Fibroblast of pulmonary artery (primary cell): ENCODE results near the gene AHNAK2.

Source experiments
- DNase-seq: peaks from one replicate; pipeline ENCODE4 v3.0.0-alpha.2; 2010; ENCODE audit warnings: low read depth
- H3K4me3 ChIP-seq: replicated peaks from 2 replicates; pipeline ENCODE4 v1.5.1; 2011; ENCODE audit warnings: low read depth, mild to moderate bottlenecking, control low read depth, low read length, moderate library complexity
- TF ChIP-seq, protein P1 (sequence below): IDR thresholded peaks from 2 replicates; pipeline ENCODE4 v1.5.1; 2011; ENCODE audit warnings: mild to moderate bottlenecking, control low read depth, low read length, inconsistent platforms; ENCODE audit errors: missing control alignments

AHNAK2 gene

DNA sequence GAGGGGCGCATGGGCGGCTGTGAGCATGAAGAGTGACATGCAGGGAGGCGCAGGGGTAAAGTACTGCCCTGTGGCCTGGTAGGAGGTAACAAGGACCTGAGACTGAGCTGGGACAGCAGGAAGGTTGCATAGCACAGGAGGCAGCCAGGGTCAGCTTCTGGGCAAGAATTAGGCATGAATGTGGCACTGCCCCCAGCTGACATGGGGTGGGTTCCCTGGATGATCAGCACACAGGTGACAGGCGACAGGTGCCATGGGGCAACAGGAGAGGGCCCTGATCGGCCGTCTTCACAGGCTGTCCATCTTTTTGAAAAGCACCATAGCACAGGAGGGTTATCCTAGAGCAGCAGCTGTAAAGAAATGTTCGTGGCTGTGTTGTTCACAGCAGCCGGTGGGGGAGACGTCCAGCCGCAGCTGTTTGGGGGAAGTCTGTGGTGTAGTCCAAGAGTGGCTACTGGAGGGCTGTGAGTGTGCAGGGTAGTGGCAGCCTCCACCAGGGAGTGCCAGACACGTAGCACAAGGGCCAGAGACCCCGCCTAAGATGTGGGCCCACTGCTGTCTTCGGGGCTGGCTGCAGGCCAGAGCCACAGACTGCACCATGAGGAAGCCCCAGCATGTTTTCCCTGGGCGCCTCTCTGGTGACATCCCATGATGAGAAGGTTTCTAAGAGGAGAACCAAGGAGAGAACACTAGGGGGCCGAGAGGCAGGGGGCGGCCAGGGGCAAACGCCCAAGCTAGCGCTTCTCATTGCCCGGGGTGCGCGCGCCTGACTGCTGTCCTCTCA, 15.8 kb upstream of the AHNAK2 start:
- DNase-seq: no peak
- TF ChIP-seq, protein P1, sequence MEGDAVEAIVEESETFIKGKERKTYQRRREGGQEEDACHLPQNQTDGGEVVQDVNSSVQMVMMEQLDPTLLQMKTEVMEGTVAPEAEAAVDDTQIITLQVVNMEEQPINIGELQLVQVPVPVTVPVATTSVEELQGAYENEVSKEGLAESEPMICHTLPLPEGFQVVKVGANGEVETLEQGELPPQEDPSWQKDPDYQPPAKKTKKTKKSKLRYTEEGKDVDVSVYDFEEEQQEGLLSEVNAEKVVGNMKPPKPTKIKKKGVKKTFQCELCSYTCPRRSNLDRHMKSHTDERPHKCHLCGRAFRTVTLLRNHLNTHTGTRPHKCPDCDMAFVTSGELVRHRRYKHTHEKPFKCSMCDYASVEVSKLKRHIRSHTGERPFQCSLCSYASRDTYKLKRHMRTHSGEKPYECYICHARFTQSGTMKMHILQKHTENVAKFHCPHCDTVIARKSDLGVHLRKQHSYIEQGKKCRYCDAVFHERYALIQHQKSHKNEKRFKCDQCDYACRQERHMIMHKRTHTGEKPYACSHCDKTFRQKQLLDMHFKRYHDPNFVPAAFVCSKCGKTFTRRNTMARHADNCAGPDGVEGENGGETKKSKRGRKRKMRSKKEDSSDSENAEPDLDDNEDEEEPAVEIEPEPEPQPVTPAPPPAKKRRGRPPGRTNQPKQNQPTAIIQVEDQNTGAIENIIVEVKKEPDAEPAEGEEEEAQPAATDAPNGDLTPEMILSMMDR: no peak
- no peak overlapping the region for H3K4me3 ChIP-seq

DNA sequence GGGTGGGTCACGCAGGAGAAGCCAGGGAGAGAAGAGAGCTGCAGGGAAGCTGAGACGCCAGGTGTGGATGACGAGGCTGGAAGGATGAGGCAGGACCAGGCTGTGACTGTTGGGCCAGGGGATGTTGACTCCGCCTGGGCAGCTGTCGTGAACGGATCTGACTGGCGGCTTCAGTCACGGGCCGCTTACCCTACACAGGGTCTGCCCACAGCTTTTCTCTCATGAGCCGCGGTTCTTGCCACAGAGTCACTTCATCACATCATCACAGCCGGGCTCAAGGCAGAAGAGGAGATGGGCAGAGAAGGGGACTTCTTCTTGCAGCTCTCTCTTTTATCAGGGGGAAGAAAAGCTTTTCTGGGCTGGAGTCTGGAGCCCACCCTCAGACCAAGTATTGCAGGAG, 15.1 kb upstream of the AHNAK2 start:
- TF ChIP-seq, protein P1: no peak
- no peak overlapping the region for H3K4me3 ChIP-seq
- DNase-seq: no peak

DNA sequence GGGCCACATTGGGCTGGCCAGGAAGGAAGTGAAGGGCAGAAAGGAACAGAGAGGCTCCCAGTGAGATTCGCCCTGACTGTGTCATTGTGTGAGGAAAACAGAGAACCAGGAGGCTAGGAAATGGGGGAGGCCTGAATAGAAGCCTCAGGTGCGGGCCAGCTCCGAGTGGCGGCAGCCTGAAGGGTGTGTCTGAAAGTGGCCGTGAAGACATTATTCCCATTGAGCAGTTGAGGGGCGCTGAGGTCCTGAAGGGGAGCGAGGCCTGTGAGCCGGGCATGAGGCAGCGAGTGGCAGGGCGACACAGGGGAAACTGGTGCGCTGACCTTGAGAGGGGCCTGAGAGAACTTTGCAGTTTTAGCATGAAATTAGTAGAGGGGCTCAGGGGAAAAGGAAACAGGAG, 14.3 kb upstream of the AHNAK2 start:
- H3K4me3 ChIP-seq: no peak overlapping the region
- DNase-seq: no peak
- TF ChIP-seq, protein P1: no peak

DNA sequence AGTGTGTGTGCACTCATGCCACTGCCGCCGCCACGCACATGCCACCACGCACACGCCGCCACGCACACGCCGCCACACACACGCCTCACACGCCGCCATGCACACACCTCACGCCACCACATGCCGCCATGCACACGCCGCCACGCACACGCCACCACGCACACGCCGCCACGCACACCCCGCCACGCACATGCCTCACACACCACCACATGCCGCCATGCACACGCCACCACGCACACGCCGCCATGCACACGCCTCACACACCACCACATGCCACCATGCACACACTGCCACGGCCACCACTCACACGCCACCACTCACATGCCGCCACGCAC, 13.7 kb upstream of the AHNAK2 start:
- no peak for DNase-seq
- TF ChIP-seq, protein P1: no peak
- no peak overlapping the region for H3K4me3 ChIP-seq

DNA sequence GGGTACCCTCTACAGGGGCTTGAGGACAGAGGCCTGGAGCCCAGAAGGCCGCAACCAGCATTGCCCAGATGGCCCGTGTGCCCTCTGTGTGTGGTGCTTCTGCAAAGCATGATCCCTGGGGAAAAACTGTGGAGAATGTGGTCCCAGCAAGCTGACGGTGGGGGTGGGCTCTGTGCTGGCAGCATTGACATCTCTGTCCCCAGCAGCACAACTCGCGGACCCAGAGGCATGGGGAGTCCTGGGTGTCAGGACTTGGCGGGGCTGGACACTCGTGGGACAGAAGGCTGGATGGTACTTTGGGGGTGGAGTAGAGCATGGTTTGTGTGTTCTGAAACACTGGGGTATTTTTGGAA, 11.8 kb upstream of the AHNAK2 start:
- no peak for DNase-seq
- no peak overlapping the region for H3K4me3 ChIP-seq
- TF ChIP-seq, protein P1: no peak

DNA sequence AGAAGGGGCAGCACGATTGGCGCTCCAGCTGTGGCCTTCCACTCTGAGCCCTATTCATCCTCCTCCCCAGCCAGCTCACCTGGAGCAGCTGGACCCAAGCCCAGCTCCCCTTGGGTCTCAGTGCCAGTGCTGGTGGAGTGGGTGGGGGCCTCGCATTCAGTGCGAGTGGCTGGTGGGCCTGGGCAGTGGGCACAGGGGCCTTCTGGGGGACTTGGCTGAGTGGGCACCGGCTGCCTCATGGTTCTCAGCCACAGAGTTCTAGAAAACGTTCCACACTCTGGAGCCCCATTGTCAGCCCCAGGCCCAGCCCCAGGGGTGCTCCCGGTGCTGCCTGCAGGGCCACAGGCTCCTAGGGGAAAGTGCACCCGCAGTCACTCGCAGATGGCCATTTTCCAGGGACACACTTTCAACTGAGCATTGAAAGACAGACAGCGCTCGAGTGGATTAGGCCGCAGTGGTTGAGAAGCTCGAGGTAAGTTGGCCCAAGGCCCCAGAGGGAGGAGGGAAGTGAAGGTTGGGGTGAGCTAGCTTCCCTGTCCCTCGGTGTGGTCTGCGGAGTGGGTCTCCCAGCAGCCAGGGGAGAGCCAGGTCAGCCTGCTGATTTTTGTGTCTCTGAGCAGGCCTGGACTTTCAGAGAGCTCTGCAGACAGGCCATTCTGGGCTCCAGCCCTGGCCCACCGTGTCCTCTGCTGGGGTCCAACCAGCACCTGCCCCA, 11.2 kb upstream of the AHNAK2 start:
- no peak for DNase-seq
- TF ChIP-seq, protein P1: no peak
- H3K4me3 ChIP-seq: no peak overlapping the region
